ENCODE results near the gene PBXIP1.

PBXIP1 gene

DNA sequence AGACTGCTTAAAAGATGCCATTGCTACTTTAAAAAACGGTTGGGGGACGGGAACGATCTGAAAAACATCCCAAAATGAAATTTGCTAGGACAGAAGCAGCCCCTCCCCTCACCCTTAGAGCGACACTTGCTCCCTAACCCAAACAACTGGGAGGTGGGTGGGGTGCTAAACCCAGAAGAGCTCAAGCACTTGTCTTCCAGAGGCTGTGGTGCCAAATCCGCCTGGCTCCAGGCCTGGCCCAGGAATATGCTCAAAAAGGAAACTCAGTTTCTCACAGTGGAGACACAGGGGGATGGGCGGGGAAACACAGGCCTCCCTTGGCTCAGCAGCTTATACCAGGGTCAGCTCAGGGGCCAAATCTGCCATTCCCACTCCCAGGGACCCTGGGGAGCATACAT, 644 bp upstream of the PBXIP1 start:
- DNase-seq, result no peak

- peak; percentile 29 to 30 for DNase-seq
Measured at GRCh38 chr1:154955039-154955717, 721 bp downstream of the PBXIP1 start.

GRCh38 chr1:154954541-154954940, 1.4 kb downstream of the PBXIP1 start:
- DNase-seq, result no peak

DNA sequence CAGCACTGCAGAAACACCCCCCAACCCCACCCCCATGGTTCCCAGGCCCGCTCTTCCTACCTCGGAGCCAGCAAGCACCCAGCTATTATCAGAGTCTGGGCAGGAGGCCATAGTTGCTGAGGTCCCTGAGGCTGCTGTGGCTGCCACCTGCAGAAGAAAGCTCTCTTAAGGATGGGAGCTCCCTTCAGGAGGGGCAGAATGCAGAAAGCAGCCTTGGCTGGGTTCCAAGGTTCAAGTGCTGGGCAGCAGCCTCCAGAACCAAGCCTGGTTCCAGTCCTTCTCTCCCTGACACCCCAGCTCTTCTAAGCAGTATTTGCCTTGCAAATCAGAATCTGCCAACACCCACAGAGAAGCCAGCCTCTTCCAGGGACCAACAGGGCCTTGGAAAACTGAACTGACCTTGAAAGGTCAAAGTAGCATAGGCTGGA, 2.3 kb downstream of the PBXIP1 start:
- no peak for DNase-seq

DNA sequence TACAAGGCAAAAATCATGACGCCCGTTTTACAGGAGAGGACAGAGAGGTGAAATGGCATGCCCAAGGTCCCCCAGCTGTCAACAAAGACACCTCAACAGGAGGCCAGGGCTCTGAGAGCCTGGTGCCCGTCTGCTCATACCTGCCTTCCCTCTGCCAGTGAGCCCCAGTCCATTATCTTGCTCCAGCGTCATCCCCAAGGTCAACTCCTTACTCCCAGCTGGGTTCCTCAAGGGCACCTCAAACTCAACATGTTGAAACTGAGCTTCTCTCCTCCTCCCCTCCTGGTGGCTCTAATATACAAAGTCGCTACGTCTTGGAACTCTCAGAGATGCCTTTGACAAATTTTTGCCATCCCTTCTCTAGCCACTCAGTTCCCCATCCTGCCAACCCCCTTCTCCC, 3.2 kb downstream of the PBXIP1 start:
- DNase-seq, result no peak

DNA sequence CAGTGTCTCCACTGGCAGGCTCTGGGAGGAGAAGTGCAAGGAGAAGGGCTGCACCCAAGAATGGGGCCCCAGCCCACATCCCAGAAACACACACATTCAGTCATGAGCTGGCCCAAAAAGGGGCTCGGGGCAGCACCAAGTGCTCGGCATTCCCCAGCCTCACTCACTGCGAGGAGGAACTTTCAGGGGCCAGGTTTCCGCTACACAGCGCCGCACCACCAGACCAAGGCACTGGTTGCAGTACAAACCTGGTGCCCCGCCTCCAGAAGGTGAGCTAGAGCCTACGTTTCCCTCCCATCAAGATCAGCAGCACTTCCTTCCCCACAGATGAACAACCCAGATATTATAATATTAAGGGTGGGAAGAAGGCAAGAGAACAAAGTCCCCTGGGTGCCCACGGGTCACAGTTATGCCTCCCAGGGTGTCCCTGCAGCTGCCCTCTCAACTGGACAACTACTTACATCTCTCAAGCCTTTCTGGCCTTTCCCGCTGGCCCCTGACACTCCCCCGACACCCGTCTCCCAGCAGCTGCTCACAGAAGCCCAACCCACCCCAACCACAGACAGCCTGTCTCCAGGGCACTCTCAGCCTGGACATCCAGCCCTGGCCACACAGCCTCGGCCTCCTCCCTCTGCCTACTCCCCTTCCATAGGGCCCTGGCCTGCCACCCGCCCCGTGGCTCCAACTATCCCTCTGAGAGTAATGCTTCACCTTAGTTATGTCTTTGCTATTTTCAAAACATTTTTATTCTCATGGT, 3.8 kb downstream of the PBXIP1 start:
- DNase-seq, result no peak

- no peak for DNase-seq
Measured at GRCh38 chr1:154948079-154948478, 7.8 kb downstream of the PBXIP1 start.

DNA sequence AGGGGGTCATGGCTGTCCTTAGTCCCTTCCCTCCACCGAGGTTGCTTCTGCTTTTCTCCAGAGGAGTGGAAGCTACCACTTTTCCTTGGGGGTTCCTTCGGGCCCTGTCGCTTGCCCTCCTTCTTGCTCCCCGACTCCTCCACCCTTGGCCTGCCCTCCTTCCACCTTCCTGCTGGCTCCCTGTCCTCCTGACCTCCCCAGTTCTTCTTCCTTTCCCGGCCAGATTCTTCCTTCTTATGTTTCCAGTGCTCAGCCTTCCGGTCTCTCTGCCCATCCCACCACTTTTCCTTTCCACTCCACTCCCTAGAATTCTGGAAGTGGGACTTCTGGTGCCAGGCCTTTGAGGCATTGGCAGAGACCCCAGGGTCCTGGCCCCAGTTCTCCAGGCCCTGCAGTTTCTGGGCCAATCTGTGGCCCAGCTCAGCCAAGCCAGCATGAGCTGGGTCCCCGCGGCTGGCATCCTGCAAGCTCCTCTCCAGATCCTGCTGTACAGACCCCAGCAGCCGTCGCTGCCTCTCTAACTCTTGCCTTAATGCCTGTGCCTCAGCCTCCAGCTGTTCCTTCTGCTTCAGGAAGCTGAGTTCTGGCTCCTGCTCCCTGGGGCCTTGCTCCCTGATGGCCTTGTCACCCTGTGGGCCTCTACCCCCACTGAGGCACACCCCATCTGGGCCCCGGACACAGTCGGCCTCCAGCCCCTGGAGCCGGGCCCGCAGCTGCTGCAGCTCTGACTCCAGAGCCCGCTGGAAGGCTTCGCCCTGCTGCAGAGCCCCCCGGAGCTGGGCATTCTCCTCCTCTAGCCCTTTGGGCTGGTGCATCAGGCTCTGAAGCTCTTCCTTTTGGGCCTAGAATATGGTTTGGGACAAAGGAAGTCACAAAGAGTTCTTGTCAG, 9.7 kb downstream of the PBXIP1 start:
- DNase-seq, result no peak

GRCh38 chr1:154945160-154945961, 10.5 kb downstream of the PBXIP1 start:
- DNase-seq, result no peak

DNA sequence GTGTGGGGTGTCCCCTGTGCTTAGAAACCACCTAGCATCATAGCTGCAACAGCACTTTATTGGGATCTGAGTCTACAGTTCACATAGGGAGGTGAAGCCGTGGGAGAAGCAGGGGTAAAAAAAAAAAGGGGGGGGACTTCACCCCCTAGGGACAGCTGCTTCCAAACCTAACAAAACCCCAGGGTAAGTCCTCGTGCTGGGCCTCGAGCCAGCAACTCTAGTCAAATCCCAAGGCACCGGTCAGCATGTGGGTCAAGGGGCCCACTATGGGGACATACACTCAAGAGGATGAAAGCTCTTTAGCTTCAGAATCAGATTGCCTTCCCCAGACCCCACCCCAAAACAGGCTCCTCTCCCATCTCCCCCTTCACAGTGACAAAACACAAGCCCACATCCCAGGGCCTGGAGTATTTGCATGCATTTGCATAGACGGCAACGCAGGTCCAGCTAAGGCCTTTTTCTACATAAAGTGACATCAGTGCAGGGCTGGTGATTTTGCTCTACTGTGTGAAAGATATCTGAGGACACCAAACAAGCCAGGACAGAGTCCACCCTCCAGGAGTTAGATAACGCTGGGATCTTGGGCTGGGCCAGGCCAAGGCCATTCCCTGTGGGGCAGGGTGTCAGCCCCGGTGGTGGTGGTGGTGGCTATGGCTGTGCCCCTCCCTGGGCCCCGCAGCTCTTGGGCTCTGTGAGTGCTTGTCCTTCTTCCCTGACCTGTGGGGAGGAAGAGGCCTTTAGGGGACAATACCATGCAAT, 11.3 kb downstream of the PBXIP1 start:
- DNase-seq, result no peak

GRCh38 chr1:154943649-154944400, 12.1 kb downstream of the PBXIP1 start:
- DNase-seq, result peak; percentile 72 to 77

DNA sequence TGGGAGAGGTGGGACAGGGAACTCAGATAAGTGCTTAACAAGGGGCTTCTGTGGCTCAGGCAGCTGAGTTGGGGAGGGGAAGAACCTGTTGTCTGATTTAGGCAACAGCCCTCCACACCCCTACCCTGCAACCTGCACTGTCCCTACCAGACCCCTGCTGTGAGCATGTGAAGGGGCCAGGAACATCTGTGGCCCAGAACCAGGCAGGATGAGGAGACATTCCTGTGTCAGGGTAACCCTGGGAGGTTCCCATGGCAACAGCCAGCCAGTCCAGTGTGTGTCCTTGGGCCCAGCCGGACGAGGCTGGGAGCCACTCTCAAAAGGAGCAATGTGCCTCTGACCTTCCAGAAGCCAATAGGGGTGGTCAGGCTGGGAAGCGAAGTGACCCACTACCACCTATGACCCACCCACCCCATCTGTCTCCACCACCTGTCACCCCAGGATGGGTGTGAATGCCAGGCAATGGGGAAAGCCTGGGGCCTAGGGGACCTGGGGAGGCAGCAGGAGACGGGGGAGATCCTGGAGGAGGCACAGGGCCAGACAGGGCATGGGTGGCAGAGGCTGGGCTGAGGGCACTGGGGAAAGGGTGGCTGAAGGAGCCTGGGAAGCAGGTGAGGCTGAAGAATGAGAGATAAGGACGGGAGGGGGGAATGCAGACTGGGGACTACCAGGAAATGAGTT, 14.4 kb downstream of the PBXIP1 start:
- DNase-seq, result no peak

DNA sequence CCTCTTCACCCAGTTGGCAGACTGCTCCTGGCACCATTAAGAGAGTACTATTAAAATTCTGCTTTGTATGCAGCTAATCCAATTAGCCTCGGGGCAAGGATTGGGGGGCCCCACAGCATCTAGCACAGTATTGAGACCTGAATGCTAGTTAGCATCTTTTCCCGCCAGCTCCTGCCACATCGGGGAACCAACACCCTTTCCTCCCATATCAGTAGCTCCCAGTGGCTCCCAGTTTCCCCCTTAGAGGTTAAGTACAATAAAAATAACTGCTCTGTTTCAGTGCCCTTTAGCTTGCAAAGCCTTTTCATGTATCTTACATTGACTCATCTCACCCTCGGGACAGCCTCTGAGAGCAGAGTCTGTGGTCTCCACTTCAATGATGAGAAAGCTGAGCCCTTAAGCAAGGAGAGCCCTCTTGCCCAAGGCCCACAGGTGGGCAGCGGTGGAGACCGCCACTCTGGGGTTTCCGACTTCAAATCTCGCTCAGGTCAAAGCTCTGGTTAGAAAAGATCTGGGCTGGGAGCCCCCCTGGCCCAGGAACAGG, 15.2 kb downstream of the PBXIP1 start:
- DNase-seq, result no peak

- no peak for DNase-seq
Measured at GRCh38 chr1:154940213-154940560, 15.7 kb downstream of the PBXIP1 start.

GRCh38 chr1:154938604-154939399, 17.1 kb downstream of the PBXIP1 start:
- DNase-seq, result no peak

DNA sequence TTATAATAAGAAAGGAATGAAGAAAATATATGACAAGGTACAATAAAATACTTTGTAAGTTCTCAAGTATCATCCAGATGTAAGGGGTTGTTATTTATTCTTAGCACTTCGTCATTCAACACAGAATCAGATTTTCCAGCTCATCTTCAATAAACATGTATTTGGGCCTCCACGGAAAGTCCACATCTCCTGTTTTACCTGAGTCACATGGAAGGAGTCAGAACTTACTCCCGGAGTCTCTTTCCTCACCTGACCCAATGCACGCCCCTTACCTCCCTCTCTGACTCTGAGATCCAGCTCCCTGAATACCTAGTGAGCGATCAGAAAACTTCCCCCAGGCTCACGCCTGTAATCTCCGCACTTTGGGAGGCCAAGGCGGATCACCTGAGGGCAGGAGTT, 17.9 kb downstream of the PBXIP1 start:
- DNase-seq, result no peak

- DNase-seq, result peak; percentile 92 to 93
Measured at GRCh38 chr1:154937085-154937987, 18.6 kb downstream of the PBXIP1 start.

DNA sequence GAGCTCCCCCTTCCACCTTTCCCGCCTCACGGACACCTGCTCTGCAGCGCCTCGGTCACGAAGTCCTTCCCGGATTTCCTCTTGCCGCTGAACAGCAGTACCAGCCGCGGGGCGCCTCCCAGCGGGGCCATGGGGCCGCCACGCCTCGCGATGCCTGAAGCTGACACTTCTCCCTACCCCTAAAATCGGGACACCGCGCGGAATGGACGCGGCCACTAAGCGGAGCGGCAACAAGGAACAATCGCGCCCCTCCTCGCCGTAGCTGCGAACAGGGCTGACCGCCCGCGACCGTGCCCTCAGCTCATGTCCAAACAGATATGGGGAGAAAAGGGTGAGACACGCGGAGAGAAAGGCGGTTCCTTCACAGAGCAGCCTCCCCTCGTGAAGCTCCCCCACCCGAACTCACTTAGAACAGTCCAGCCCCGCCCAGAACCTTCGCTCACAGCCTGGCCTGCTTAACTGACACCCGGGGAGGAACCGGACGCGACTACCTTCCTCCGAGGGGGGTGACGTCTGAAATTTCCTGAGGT, 19.3 kb downstream of the PBXIP1 start, which contains the start of gene PMVK:
TSS of gene PMVK (minus strand) at position 165 of the 530 bp plus-strand sequence. CDS start at position 131, 34 bp downstream.
- peak; percentile 90 to 91 for DNase-seq

Data from Kasumi-1 (cell line).